Endometrium (tissue), 2 donors: ENCODE measurements around the gene ME3.
"Not testable (repeated sequence)": the region's sequence is repeated elsewhere in the genome, so short reads cannot be mapped to it uniquely, and the experiment has no call there.

Source experiments
- FAIRE-seq: peaks from 2 replicates; lab custom pipeline; 2012; peaks lifted over from hg19 to GRCh38; lab: Jason Lieb, UNC
- donor health status: control.
- donor health status: control.

The ME3 gene

GRCh38 chr11:86427441-86427840 lies 245.0 kb downstream of the ME3 start:
- no peak for FAIRE-seq

DNA sequence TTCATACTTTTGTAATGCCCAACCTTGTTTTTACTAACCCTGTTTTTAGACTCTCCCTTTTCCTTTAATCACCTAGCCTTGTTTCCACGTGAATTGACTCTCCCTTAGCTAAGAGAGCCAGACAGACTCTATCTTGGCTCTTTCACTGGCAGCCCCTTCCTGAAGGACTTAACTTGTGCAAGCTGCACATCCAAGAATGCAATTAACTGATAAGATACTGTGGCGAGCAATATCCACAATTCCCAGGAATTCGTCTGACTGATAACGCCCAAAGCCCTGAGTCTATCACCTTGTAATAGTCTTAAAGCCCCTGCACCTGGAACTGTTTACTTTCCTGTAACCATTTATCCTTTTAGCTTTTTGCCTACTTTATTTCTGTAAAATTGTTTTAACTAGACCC lies 248.9 kb downstream of the ME3 start:
- not testable (repeated sequence) for FAIRE-seq

GRCh38 chr11:86422371-86422770 lies 250.0 kb downstream of the ME3 start:
- no peak for FAIRE-seq

- no peak for FAIRE-seq
Measured at GRCh38 chr11:86421946-86422345, 250.5 kb downstream of the ME3 start.

- FAIRE-seq = no peak
Measured at GRCh38 chr11:86418917-86419316, 253.5 kb downstream of the ME3 start.

- FAIRE-seq = no peak
Measured at GRCh38 chr11:86418513-86418912, 253.9 kb downstream of the ME3 start.

- FAIRE-seq = no peak
Measured at GRCh38 chr11:86418106-86418505, 254.3 kb downstream of the ME3 start.

DNA sequence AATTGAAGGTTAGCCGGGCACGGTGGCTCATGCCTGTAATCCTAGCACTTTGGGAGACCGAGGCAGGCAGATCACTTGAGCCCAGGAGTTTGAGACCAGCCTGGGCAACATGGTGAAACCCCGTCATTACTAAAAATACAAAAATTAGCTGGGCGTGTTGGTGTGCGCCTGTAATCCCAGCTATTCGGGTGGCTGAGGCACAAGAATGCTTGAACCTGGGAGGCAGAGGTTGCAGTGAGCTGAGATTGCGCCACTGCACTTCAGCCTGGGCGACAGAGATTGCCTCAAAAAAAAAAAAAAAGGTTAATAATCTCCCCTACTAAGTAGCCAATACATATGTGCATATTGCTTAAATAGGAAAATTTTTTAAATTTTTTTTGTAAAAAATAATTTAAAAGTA lies 255.5 kb downstream of the ME3 start:
- not testable (repeated sequence) for FAIRE-seq

GRCh38 chr11:86416494-86416893 lies 255.9 kb downstream of the ME3 start:
- no peak for FAIRE-seq

GRCh38 chr11:86415026-86415425 lies 257.4 kb downstream of the ME3 start:
- no peak for FAIRE-seq

DNA sequence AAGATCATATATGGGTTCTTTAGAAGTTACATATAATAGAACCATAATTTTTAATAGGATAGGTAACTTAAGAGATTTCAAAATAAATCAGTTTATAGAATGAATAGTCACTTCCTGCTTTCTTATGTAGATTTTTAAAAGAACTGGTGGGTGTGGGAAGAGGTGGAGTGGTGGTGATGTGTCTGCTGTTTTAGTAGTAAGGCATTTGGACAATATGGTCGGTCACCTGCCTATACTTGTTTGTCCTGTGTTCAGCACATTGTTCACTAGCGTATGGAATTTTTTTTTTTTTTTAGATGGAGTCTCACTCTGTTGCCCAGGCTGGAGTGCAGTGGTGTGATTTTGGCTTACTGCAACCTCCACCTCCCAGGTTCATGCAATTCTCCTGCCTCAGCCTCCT lies 258.4 kb downstream of the ME3 start:
- FAIRE-seq = no peak

DNA sequence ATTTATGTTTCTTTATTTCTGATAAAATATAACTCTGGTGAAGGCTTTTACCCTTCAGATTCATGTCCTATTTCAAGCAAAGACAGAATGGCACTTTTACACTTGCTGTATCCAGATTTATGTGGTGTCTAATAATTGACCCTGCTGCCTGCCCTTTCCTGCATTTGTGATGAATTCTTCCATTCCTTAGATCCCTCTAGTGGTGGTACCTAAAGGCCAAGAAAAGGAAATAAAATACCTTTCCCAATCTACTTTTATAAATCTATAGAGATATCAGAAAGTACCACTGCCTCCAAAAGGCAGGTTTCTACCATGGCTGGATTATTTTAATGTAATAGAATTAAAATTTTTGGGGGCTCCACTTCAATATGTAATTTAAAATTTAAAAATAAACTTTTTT lies 263.6 kb downstream of the ME3 start:
- FAIRE-seq = no peak

DNA sequence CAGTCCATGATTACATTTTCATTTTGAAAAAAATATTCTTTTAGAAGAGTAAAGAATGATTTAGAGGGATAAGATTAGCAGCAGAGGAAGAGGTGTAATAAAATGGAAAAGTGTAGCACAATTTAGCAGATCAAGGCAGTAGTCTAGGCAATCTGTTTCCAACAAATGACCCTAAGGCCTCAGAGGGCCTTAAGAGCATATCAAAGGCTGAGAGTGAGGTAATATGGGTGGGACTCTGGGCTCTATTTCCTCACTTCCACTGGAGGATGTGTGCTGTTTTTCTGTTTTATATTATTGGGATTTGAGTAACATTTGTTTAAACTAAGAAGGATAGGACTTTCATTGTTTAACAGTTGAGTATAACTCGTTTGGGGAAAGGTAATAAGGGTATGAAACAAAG lies 269.0 kb downstream of the ME3 start:
- FAIRE-seq = no peak

DNA sequence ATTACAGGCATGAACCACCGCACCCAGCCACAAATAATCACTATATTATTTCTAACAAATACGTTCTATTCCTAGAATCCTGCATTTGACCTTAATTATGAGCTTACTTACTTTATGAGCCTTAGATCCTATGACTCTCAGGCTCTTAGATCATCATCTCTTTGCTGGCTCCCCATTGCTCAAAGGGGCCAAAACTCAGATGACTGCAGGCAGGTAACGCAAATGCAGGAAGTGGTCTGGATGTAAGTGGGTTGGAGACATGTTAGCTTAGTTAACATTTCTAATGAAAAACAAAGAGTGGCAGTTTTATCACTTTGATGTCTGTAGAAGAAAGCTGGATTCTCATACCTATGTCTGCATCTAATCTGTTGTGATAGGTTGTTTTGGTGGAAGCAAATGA lies 274.3 kb downstream of the ME3 start:
- no peak for FAIRE-seq

DNA sequence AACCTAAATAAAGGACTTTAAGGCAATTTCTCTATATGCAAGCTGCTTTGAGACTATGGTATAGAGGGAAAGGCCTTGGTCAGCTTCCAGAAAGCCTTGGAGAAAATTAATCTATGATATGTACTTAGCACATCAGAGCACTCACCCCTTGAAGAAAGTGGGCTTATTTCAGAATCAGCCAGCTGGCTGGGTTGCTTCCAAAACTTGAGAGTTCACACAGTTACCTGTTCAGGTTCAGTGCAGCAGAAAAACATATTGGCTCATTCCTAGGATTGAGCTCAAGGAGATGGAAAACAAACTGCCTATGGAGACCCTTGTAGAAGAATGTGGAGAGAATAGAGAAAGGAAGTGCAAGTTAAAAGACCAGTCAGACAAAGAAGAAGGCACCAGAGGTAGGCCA lies 275.1 kb downstream of the ME3 start:
- no peak for FAIRE-seq

DNA sequence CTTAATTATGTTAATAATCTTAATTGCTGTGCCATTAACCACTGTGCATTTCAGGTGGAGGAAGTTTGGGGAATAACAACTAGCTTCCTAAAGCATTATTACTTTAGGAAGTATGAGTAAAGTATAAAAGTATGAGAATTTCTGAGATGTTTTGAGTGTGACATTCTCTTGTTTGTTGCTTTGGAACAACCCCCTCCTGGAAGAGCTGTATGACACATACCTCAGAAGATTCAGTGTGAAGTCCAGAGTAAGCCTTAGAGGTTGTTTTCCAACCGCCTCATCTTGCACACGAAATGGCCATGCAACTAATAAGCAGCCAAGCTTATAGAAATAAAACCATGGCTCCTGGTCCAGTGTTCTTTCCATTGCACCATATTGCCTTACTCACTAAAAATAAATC lies 276.0 kb downstream of the ME3 start:
- no peak for FAIRE-seq

DNA sequence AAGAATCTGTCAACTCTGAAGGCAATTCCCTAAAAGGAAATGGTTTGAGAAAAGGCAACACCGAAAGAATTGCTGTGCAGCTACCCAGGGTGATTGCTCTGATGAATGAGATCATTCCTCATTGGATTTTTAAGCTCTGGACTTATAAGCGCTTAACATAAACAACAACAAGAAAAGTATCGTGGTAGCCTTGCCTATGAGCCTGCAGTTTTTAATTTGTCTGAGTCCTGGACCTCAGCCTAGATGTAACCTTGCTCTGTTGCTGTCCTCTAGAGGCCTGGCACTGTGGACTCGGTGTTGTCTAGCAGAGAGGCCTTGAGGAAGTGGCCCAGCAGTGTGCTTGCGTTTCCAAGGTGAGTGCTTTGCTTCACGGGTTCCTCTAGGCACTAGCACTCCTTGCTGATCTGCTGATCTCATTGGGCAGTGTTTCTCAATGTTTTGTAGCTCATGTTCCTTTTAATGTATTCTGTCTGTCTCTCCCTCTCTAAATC lies 277.3 kb downstream of the ME3 start:
- no peak for FAIRE-seq
